Keratinocyte (primary cell): ENCODE data around the gene ABL1.

Source experiments
- EZH2 ChIP-seq: IDR thresholded peaks from one replicate; pipeline ENCODE4 v1.6.1; 2012; ENCODE audit warnings: inconsistent platforms, mild to moderate bottlenecking, low read length, moderate library complexity
- TF ChIP-seq, protein P1 (sequence below), 3 experiments: IDR thresholded peaks in 1 of 3; conservative IDR thresholded peaks in 1 of 3; optimal IDR thresholded peaks in 1 of 3; 2 replicates in 2 of 3; 3 replicates in 1 of 3; pipeline versions ENCODE3 to v1.5.1; 2011; ENCODE audit warnings: low read length in 3 of 3, mild to moderate bottlenecking in 3 of 3, moderate library complexity in 2 of 3, control low read depth in 1 of 3, inconsistent platforms in 1 of 3; ENCODE audit not compliant: insufficient read depth in 2 of 3; ENCODE audit errors: extremely low read depth in 1 of 3

DNA sequence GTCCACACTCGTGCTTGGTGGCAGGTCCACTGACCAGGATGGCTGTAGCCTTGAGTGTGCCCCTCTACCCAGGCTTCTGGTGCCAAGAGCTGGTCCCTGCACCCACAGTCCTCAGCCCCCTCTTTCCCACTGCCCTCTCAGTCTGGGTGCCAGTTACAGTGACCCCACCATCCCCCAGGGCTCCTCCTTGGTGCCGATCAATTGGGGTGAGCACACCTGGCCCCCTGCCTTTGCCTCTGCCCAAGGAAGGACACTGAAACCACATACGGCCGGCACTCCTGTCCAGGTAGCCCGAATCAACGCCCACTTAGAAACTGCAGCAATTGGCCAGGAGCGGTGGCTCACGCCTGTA lies 80.0 kb downstream of the ABL1 start:
- no peak for TF ChIP-seq EZH2
- TF ChIP-seq, protein P1, sequence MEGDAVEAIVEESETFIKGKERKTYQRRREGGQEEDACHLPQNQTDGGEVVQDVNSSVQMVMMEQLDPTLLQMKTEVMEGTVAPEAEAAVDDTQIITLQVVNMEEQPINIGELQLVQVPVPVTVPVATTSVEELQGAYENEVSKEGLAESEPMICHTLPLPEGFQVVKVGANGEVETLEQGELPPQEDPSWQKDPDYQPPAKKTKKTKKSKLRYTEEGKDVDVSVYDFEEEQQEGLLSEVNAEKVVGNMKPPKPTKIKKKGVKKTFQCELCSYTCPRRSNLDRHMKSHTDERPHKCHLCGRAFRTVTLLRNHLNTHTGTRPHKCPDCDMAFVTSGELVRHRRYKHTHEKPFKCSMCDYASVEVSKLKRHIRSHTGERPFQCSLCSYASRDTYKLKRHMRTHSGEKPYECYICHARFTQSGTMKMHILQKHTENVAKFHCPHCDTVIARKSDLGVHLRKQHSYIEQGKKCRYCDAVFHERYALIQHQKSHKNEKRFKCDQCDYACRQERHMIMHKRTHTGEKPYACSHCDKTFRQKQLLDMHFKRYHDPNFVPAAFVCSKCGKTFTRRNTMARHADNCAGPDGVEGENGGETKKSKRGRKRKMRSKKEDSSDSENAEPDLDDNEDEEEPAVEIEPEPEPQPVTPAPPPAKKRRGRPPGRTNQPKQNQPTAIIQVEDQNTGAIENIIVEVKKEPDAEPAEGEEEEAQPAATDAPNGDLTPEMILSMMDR (optimal IDR thresholded peaks at IDR 0.05 in 1 of 3, IDR thresholded peaks at IDR 0.05 in 1 of 3, conservative IDR thresholded peaks at IDR 0.05 in 1 of 3; ENCODE audit: extremely low read depth in 1 of 3, insufficient read depth in 2 of 3, low read length in 3 of 3), result no peak
